Duodenal mucosa (tissue), 2 donors: ENCODE data around the gene RRAD.

Experiments used
- H3K27ac ChIP-seq: one replicate; pipeline ENCODE4 v1.7.0; 2013; ENCODE audit warnings: low read depth, low read length
- H3K27me3 ChIP-seq, 2 donors: one replicate each; pipeline ENCODE4 v1.7.0; 2013; ENCODE audit warnings: low read length in 2 of 2, control low read depth in 1 of 2; ENCODE audit not compliant: insufficient read depth in 2 of 2, control insufficient read depth in 1 of 2
- H3K36me3 ChIP-seq, 2 donors: one replicate each; pipeline ENCODE4 v1.7.0; 2013; ENCODE audit warnings: low read length in 2 of 2, control low read depth in 1 of 2; ENCODE audit not compliant: insufficient read depth in 2 of 2, control insufficient read depth in 1 of 2
- H3K4me1 ChIP-seq, 2 donors: one replicate each; pipeline ENCODE4 v1.7.0; 2013; ENCODE audit warnings: low read length in 2 of 2, control low read depth in 1 of 2; ENCODE audit not compliant: insufficient read depth in 2 of 2, control insufficient read depth in 1 of 2
- H3K4me3 ChIP-seq, 2 donors: one replicate each; pipeline ENCODE4 v1.7.0; 2013; ENCODE audit warnings: low read length in 2 of 2, low read depth in 1 of 2
- H3K9ac ChIP-seq, 2 donors: one replicate each; pipeline ENCODE4 v1.7.0; 2013; ENCODE audit warnings: low read length in 2 of 2, low read depth in 1 of 2
- H3K9me3 ChIP-seq, 2 donors: one replicate each; pipeline ENCODE4 v1.7.0; 2013; ENCODE audit warnings: low read length in 2 of 2, control low read depth in 1 of 2; ENCODE audit not compliant: control insufficient read depth in 1 of 2

RRAD gene

GRCh38 chr16:66885491-66885890, 39.8 kb downstream of the RRAD start:
- Histone ChIP-seq H3K36me3 (peaks cover 7 to 25% of the 10 kb centered on the region in 2 donors), H3K27ac (no peak overlapping the region), H3K4me3 (no peak overlapping the region), H3K9me3 (no peaks in the 10 kb centered on the region), H3K4me1 (peaks cover 0 to 3% of the 10 kb centered on the region in 2 donors), H3K9ac (no peak overlapping the region), H3K27me3 (no peaks in the 10 kb centered on the region)

GRCh38 chr16:66882702-66883101, 42.6 kb downstream of the RRAD start:
- Histone ChIP-seq H3K4me1 (peaks cover 11 to 15% of the 10 kb centered on the region in 2 donors), H3K9ac (no peak overlapping the region), H3K4me3 (no peak overlapping the region), H3K36me3 (peaks cover 7 to 25% of the 10 kb centered on the region in 2 donors), H3K9me3 (no peaks in the 10 kb centered on the region), H3K27ac (no peak overlapping the region), H3K27me3 (no peaks in the 10 kb centered on the region)

GRCh38 chr16:66881964-66882508, 43.3 kb downstream of the RRAD start:
- peaks cover 7 to 25% of the 10 kb centered on the region in 2 donors for H3K36me3 ChIP-seq
- no peak overlapping the region for H3K27ac ChIP-seq
- H3K4me3 ChIP-seq = no peak overlapping the region
- no peaks in the 10 kb centered on the region for H3K27me3 ChIP-seq
- H3K4me1 ChIP-seq = peaks cover 11 to 15% of the 10 kb centered on the region in 2 donors
- no peak overlapping the region for H3K9ac ChIP-seq
- H3K9me3 ChIP-seq = no peaks in the 10 kb centered on the region

- H3K9ac ChIP-seq = no peak overlapping the region
- H3K4me1 ChIP-seq = peaks cover 11 to 15% of the 10 kb centered on the region in 2 donors
- H3K27me3 ChIP-seq = no peaks in the 10 kb centered on the region
- H3K27ac ChIP-seq = no peak overlapping the region
- peak overlapping the region in 1 of 2 donors; percentile 43 for H3K4me3 ChIP-seq
- no peaks in the 10 kb centered on the region for H3K9me3 ChIP-seq
- H3K36me3 ChIP-seq = peaks cover 7 to 20% of the 10 kb centered on the region in 2 donors
Measured at GRCh38 chr16:66881560-66881959, 43.8 kb downstream of the RRAD start.

- Histone ChIP-seq H3K27ac (no peak overlapping the region), H3K4me3 (peak overlapping the region; percentile 80 to 89), H3K9ac (peak overlapping the region; percentile 70 to 85), H3K27me3 (no peaks in the 10 kb centered on the region), H3K36me3 (peaks cover 7 to 19% of the 10 kb centered on the region in 2 donors), H3K9me3 (no peaks in the 10 kb centered on the region), H3K4me1 (peaks cover 11 to 15% of the 10 kb centered on the region in 2 donors)
Measured at GRCh38 chr16:66881014-66881417, 44.3 kb downstream of the RRAD start.

DNA sequence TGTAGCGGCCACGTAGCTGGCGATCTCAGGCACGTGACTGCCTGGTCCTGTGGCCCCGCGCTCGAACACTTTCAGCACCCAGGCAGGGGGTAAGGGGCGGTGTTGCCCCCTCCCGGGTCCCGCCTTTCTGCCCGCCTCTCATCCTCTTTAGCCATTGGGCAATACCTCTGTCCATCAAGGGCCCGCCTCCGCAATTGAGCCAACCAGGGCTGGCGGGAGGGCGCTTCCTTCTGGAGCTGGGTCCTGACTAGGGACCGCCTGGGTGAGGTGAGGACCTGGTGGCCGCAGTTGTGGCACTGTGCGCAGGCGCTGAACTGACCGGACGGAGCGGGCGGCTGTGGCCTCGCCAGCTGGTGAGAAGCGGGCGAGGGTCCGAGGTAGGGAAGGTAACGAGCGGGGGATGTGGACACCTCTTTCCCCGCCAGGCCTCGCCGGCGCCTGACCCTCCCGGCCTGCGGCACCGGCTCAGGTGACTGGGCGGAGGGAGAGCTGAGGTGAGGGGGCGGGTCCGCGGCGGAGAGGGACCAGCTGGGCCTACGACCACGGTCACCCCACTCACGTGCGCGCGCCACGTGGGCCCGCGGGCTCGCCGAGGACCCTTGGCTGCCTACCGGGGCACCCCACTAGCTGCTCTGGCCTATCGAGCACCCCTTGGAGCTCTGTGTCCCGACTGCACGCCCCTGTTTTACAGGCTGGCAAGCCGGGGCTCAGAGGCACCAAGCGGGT, 44.9 kb downstream of the RRAD start, which contains the start of gene PDP2:
Gene PDP2 (plus strand): TSS at position 228 of the 726 bp plus-strand sequence. CDS start 3,770 bp downstream, outside the sequence.
- peak within 1 kb of the TSS; percentile 15 for H3K27ac ChIP-seq
- peak within 1 kb of the TSS; percentile 70 to 85 for H3K9ac ChIP-seq
- peaks cover 11 to 15% of the 10 kb centered on the region in 2 donors for H3K4me1 ChIP-seq
- peaks cover 7 to 14% of the 10 kb centered on the region in 2 donors for H3K36me3 ChIP-seq
- peak within 1 kb of the TSS; percentile 80 to 89 for H3K4me3 ChIP-seq
- H3K9me3 ChIP-seq = no peaks in the 10 kb centered on the region
- H3K27me3 ChIP-seq = no peaks in the 10 kb centered on the region

DNA sequence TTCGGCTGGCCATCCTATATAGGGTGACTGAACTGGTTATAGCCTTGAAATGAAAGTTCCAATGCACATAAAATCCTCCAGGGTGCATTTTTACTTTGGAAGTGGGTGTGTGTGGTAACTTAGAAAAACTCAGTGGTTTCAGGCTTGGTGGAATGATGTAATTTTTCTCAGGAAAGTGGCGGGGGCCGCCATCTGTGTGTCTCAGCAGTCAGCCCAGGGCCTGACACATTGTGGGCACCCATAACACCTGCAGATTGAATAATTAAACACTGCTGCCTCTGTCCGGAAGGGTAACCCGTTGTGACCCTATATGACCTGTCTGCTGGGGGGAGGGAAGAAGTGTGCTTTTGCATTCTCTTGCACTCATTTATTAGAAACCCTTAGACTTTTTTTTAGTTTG, 47.3 kb downstream of the RRAD start:
- Histone ChIP-seq H3K27me3 (no peaks in the 10 kb centered on the region), H3K4me1 (peaks cover 14 to 15% of the 10 kb centered on the region in 2 donors), H3K9me3 (no peaks in the 10 kb centered on the region), H3K27ac (no peak overlapping the region), H3K9ac (no peak overlapping the region), H3K4me3 (no peak overlapping the region), H3K36me3 (no peaks in the 10 kb centered on the region)

GRCh38 chr16:66874079-66874775, 51.1 kb downstream of the RRAD start:
- Histone ChIP-seq H3K4me3 (no peak overlapping the region), H3K27me3 (no peaks in the 10 kb centered on the region), H3K9ac (no peak overlapping the region), H3K27ac (no peak overlapping the region), H3K9me3 (no peaks in the 10 kb centered on the region), H3K36me3 (no peaks in the 10 kb centered on the region), H3K4me1 (peaks cover 24 to 25% of the 10 kb centered on the region in 2 donors)

DNA sequence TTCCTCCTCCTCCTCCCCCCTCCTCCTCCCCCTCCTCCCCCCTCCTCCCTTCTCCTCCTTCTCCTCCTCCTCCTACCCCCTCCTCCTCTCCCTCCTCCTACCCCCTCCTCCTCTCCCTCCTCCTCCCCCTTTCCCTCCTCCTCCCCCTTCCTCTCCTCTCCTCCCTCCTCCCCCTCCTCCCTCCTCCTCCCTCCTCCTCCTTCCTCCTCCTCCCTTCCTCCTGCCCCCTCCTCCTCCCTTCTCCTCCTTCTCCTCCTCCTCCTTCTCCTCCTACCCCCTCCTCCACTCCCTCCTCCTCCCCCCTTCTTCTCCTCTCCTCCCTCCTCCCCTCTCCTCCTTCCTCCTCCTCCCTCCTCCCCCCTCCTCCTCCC, 51.7 kb downstream of the RRAD start:
- Histone ChIP-seq H3K4me1 (peaks cover 24 to 25% of the 10 kb centered on the region in 2 donors), H3K4me3 (no peak overlapping the region), H3K9ac (peak overlapping the region in 1 of 2 donors; percentile 7), H3K27ac (no peak overlapping the region), H3K27me3 (no peaks in the 10 kb centered on the region), H3K9me3 (no peaks in the 10 kb centered on the region), H3K36me3 (no peaks in the 10 kb centered on the region)
